ENCODE measurements around the gene RAB31. TPM values are rescaled to one million over a fixed set of nuclear protein-coding genes. Genes with fewer than 3 reads are reported as not detected.

RAB31 gene
- total RNA-seq, 1 donor from 2014 or later, result 30.3 TPM

GRCh38 chr18:9862686-9863085, 154.6 kb downstream of the RAB31 start:
- DNase-seq (ENCODE audit: low spot score), result no peak

GRCh38 chr18:9863282-9863681, 155.2 kb downstream of the RAB31 start:
- no peak for DNase-seq (ENCODE audit: low spot score)

DNA sequence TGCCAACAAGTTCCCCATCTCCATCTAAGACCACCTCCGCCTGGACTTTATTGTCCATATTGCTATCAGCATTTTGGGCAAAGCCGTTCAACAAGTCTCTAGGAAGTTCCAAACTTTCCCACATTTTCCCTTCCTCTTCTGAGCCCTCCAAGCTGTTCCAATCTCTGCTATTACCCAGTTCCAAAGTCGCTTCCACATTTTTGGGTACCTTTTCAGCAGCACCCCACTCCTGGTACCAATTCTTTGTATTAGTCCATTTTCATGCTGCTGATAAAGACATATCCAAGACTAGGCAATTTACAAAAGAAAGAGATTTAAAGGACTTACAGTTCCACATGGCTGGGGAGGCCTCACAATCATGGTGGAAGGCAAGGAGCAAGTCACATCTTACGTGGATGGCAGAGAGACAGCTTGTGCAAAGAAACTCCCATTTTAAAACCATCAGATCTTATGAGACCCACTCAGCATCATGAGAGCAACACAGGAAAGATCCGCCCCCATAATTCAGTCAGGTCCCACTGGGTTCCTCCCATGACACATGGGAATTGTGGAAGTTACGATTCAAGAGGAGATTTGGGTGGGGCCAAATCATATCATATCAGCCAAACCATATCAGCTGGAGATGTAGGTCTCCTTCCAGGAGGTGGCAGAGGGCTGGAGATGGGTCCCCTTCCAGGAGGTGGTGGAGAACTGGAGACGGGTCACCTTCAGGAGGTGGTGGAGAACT, 157.8 kb downstream of the RAB31 start:
- no peak for DNase-seq (ENCODE audit: low spot score)

DNA sequence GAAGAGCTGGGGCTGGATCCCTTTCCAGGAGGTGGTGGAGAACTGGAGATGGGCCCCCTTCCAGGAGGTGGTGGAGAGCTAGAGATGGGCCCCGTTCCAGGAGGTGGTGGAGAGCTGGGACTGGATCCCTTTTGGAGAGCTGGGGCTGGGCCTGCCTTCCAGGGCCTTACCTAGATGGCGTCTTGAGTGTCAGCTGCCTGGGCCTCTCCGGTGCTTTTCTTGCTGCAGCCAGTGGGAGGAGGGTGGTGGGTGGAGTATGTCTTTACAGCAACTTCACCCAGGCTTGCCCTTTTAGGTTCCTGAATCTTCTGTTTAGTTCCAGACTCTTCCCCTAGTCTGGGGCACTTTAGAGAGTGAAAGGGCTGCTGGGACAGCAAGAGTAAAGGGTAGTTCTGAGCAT, 158.5 kb downstream of the RAB31 start:
- no peak for DNase-seq (ENCODE audit: low spot score)

DNA sequence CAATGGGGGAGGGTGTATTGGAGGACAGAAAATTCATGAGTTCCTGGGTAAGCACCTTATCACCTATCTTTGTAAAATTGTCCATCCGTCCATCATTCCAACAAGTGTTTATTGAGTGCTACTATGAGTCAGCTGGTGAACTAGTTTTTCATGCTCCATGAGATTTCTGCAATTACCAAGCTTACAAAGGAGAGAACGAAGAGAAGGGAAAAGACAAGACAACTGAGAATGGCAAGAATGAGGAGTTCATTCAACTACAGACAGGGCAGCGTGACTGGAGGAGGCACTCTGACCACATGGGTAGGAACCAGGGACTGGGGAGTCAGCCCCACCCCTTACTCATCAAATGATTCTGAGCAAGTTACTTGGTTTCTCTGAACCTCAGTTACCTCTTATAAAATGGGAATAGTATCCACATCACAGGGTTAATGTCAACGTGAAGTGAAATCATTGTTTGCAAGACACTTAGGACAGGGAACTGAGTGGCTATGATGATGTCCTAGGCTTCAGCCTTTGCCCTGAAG, 159.0 kb downstream of the RAB31 start:
- no peak for DNase-seq (ENCODE audit: low spot score)

DNA sequence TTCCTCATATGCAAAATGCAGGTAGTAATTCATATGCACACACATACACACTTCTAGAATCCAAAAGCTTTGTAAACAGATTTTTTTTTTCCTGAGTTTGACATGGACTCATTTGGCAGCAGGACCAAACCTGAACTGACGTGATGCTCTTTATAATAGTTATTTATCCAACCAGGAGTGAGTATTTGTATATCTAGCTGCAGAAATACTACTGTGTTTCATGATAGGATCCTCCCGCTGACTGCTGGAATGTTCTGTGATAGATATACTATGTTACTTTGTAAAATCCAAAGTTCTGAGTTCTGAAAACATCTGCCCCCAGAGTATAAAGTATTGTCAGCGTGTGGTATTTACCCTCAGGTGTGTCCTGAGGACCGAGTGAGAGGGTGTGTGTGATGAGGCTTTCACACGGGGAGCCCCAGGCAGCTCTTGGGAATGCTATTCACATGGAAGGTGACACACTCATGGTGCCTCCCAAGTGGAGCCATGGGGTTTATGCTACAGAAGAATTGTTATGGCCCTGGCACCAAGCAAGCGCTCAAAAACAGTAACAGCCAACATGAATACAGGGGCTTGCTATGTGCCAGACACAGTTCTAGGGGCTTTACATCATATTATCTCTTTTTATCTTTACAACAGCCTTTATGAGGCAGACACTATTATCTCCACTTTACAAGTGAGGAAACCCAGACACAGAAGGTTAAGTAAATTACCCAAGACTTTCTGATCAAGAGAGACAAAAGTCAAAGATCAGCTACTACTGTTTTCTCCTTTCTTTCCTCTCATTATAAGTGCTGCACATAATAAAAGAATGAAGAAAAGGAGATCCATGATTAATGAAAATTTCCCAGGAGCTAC, 161.0 kb downstream of the RAB31 start:
- DNase-seq (ENCODE audit: low spot score), result no peak

GRCh38 chr18:9869715-9870430, 161.8 kb downstream of the RAB31 start:
- no peak for DNase-seq (ENCODE audit: low spot score)

DNA sequence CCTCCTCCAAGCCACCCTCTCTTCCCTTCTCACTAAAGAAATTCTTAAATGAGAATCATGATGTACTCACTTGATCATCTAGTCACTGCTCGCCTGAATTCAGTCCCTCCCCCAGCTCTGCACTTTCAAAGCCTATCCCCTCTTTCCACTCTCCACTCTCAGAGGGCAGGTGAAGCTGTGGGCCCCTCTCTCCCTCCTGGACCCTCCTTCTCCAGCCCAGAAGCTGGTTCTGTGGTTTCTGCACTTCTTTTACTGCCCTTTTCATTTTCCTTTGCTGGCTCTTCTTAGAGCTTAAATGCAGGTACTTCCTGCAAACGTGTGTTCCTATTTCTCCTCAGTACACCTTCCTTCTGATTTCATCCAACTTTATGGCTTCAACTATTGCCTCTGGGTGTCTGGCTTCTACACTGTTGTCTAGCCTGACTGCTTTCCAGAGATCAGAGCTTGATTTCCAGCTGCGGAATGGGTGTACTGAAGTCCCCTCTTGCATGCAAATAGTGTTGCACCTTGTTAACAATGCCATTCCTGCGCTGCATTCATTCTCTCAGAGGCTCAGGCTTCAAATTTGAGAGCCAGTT, 162.4 kb downstream of the RAB31 start:
- no peak for DNase-seq (ENCODE audit: low spot score)

DNA sequence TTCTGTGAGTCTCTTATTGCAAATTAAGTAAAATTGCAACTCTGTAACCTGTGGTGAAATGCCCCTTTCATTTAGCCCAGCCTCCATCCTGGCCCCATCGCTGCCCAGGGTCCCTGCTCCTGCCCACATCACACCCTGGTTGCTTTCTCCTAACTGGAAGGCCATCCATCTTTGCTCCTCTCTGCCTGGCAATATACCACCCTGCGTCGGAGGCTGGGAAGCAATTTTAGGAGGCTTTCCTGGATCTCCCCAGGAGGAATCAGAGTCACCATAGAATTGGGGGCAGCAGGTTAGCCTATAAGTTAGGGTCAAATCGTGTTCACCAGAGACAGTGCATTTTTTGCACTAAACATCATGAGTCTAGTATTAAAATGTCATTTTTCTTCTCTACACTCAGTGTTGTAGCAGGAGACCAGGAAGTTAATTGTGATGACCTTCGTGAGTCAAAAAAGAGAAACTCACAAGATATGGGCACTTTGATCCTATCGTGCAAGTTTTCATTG, 163.2 kb downstream of the RAB31 start:
- DNase-seq (ENCODE audit: low spot score), result no peak

DNA sequence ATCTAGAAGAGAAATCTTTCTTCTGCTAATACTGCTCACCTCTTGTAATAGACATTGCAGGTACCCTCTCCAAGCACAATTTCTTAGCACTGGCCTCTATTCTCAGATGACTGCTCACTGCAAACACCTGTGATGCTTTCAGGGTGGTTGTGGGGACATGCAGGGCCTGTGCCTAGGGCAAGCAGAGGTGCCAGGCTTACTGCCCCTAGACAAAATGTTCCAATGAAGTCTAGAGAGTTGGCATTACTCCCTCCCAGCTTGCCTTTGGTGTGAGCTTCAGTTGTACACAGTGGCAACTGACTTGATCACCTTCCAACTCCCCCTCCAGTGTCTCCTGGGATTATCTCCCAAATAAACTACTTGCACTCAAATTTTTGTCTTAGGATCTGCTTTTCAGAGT, 164.7 kb downstream of the RAB31 start:
- no peak for DNase-seq (ENCODE audit: low spot score)

GRCh38 chr18:9874728-9875127, 166.6 kb downstream of the RAB31 start:
- DNase-seq (ENCODE audit: low spot score), result no peak

GRCh38 chr18:9876212-9876866, 168.2 kb downstream of the RAB31 start:
- DNase-seq (ENCODE audit: low spot score), result no peak

DNA sequence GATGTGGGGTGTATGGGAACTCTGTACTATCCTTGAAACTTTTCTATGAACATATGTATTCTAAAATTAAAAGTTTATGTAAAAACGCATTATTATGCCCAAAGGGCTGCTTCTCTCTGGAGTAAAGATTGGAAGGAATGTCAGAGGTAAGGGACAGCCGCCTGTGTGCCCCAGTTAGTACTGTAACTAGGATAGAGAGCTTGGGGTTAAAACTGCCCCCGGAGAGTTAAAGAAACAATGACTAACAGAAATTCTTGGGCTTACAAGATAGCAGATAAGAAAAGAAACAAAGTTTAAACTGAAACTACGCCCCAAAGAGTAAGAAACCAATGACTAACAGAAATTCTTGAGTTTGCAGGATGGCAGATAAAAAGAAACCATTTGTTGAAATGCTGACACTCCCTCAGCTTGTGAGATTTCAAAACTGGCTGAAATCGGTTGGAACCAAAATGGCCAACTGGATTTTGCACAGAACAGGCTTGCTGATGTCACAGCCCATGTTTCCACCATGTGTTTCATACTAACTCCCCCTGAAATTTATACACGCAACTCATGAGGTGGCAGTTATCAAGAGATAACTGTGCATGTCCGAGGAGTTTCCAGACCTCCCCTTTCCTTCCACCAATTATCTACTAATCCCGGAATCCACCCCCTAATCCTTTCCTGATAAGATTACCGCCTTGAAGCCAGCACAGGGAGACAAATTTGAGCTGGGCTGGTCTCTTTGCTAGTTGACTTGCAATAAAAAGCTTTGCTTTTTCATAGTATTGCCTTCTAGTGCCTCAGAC, 169.0 kb downstream of the RAB31 start:
- peak; percentile 57 for DNase-seq (ENCODE audit: low spot score)

DNA sequence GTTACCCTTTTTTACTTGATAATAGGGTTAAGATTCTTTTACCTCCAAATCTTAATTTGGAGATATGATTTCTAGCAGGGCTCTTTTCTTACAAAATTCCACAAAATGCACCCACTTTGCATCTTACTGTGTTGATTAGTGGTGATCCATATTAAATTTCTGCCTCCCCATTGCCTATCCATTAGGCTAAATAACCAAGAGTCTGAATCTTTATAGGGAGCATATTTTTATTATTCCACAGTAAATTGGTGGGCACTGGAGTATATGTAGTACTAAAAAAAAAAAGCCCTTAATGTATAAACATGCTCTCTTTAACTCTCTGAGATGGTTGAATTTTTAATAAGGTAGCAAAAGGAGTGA, 169.5 kb downstream of the RAB31 start:
- no peak for DNase-seq (ENCODE audit: low spot score)

DNA sequence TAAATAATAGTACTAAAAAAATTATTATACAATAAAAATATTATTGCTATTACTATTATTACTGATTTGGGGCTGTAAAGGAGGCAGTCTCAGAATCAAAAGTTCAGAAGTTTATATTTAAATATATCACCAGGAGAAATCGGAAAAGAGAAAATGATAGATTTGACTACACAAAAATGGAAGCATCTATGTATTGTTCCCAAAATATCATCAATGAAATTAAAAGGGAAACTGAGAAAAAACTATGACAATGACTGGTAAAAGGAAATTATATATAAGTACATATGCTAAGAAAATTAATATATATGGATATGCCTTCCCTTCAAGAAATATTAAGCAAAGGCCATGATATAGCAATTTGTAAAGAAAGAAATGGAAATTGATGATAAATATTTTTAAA, 170.0 kb downstream of the RAB31 start:
- no peak for DNase-seq (ENCODE audit: low spot score)

GRCh38 chr18:9878783-9879242, 170.7 kb downstream of the RAB31 start:
- DNase-seq (ENCODE audit: low spot score), result no peak

DNA sequence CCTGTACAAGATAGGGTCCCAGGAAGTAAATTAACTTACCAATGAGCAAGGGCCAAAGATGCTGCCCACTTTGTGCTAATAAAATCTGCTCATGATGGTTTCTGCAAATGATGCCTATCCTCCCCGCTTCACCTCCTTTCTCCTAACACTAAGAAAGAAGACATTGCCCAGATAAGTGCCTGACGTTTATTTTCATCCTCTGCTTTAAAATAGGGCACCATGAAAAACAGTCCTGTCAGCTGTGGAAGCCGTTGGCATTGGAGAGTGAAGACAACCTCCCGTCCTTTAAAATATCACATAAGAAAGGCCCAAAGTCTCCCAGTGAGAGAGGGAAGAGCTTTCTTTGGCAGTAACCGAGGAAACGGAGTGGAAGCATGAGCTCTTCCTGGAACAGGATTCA, 176.0 kb downstream of the RAB31 start:
- DNase-seq (ENCODE audit: low spot score), result no peak

- no peak for DNase-seq (ENCODE audit: low spot score)
Observed at GRCh38 chr18:9884532-9885140, 176.5 kb downstream of the RAB31 start.

DNA sequence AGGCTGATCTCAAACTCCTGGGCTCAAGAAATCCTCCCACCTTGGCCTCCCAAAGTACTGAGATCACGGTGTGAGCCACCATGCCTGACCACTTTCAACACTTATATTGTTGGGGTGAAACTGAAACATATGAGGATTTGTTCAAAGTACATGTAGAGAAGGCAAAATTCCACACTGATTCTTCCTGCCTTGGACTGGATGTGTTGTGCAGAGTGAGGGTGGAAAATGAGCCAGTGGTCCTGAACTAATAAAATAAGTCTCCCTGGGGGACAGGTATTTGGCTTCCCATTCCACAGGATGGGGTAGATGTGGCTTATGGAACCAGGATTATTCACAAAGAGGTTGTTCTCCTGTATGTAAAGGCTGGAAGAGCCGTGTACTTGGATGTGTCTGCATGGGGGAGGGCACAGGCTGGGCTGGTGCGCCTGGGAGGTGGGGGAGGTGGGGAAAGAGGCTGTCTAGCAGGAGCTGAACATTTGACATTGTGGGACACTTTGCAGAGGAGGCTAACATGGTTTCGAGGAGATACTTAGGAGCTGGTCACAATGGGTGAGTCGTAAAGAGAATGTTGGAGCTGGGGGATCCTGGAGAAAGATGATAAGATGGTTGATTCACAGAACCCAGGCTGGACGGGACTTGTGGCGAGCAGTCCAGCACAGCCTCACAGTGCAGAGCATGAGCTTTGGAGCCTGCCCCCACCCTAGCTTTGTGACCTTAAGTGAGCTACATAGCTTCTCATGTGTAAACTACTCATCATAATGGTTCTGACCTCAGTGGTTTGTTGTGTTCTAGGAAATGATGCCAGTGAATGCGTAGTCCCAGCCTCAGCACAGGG, 177.3 kb downstream of the RAB31 start, which contains the start of gene TXNDC2:
Gene TXNDC2, plus strand, starts transcription at position 804 of the 835 bp plus-strand sequence. CDS start 708 bp downstream, outside the sequence.
- no peak for DNase-seq (ENCODE audit: low spot score)
